Prostate gland (tissue), 2 donors: ENCODE measurements around the gene SPATA20.

Source experiments
- POLR2AphosphoS5 ChIP-seq: sonication (generic); formaldehyde crosslinking; IDR thresholded peaks from one replicate; pipeline ENCODE4 v1.6.1; 2017; ENCODE audit warnings: antibody characterized with exemption
- TF ChIP-seq, protein P1 (sequence below), 4 experiments: fragments of 200-600 bp in 2 of 4; fragments of 450-650 bp in 2 of 4; sonication (generic) in 2 of 4; IDR thresholded peaks; 1 replicate in 3 of 4; 2 replicates in 1 of 4; pipeline ENCODE4 v1.5.1; 2016 to 2019; ENCODE audit warnings: antibody characterized with exemption in 4 of 4, mild to moderate bottlenecking in 2 of 4, moderate library complexity in 2 of 4

DNA sequence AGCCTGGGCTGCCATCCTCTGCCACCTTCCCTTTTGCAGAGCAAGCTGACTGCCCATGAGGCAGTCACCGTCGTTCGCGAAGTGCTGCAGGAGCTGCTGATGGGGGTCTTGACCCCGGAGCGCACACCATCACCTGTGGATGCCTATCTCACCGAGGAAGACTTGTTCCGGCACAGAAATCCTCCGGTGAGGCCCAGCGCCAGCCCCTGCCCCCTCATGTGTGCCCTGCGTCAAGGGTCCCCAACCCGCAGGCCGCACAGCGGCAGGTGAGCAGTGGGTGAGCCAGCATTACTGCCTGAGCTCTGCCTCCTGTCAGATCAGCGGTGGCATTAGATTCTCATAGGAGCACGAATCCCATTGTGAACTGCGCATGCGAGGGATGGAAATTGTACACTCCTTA is 22.1 kb upstream of the SPATA20 start:
- TF ChIP-seq, protein P1, sequence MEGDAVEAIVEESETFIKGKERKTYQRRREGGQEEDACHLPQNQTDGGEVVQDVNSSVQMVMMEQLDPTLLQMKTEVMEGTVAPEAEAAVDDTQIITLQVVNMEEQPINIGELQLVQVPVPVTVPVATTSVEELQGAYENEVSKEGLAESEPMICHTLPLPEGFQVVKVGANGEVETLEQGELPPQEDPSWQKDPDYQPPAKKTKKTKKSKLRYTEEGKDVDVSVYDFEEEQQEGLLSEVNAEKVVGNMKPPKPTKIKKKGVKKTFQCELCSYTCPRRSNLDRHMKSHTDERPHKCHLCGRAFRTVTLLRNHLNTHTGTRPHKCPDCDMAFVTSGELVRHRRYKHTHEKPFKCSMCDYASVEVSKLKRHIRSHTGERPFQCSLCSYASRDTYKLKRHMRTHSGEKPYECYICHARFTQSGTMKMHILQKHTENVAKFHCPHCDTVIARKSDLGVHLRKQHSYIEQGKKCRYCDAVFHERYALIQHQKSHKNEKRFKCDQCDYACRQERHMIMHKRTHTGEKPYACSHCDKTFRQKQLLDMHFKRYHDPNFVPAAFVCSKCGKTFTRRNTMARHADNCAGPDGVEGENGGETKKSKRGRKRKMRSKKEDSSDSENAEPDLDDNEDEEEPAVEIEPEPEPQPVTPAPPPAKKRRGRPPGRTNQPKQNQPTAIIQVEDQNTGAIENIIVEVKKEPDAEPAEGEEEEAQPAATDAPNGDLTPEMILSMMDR (IDR thresholded peaks at IDR 0.05), result no peak
- no peak for TF ChIP-seq POLR2AphosphoS5
